Activated T-helper 9 cell treated with anti-CD3 and anti-CD28 coated beads, Interleukin-2, amount 50 U/mL, for 16 hours (primary cell): ENCODE results near the gene HIP1R.
A peak's percentile ranks its signal among the peaks of the same experiment; 100 is the strongest.
"Not testable (repeated sequence)": the region's sequence is repeated elsewhere in the genome, so short reads cannot be mapped to it uniquely, and the experiment has no call there.

Source experiments
- DNase-seq: peaks from one replicate; pipeline ENCODE4 v3.0.0-alpha.2; 2020; ENCODE audit warnings: low read depth

The HIP1R gene, protein sequence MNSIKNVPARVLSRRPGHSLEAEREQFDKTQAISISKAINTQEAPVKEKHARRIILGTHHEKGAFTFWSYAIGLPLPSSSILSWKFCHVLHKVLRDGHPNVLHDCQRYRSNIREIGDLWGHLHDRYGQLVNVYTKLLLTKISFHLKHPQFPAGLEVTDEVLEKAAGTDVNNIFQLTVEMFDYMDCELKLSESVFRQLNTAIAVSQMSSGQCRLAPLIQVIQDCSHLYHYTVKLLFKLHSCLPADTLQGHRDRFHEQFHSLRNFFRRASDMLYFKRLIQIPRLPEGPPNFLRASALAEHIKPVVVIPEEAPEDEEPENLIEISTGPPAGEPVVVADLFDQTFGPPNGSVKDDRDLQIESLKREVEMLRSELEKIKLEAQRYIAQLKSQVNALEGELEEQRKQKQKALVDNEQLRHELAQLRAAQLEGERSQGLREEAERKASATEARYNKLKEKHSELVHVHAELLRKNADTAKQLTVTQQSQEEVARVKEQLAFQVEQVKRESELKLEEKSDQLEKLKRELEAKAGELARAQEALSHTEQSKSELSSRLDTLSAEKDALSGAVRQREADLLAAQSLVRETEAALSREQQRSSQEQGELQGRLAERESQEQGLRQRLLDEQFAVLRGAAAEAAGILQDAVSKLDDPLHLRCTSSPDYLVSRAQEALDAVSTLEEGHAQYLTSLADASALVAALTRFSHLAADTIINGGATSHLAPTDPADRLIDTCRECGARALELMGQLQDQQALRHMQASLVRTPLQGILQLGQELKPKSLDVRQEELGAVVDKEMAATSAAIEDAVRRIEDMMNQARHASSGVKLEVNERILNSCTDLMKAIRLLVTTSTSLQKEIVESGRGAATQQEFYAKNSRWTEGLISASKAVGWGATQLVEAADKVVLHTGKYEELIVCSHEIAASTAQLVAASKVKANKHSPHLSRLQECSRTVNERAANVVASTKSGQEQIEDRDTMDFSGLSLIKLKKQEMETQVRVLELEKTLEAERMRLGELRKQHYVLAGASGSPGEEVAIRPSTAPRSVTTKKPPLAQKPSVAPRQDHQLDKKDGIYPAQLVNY

DNA sequence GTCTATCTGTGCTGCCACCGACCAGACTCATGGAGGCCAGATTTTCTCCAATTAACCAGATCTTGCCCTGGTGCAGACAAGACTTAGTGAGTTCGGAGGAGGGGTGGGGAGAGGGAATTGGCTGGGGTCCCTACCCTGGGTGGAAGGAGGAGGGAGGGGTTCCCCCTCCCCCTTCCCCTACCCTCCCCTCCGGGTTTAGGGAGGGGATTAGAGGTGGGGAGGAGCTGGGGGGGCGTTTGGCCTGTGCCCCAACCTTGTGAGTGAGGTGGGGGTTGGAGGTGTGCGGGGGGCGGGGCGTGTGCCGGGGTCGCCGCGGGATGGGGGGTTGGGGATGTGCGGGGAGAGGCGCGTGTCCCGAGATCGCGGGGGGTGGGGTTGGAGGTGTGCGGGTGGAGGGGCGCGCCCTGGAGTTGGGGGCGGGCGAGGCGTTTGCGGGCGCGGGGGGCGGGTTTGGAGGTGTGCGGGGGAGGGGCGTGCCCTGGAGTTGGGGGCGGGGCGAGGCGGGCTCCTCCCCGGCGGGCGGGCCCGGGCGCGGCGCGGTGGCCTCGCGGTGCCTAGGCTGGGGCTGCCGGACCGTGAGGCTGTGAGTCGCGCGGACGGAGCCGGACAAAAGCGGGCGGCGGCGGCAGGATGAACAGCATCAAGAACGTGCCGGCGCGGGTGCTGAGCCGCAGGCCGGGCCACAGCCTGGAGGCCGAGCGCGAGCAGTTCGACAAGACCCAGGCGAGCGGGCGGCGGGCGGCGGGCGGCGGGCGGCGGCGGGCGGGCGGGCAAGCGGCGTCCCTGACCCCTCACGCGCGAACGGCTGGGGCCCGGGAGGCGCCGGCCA is at the start of gene HIP1R:
Gene HIP1R (plus strand): TSS at position 537 of the 829 bp plus-strand sequence. CDS start 94 bp downstream, at position 631.
- peak; percentile 45 for DNase-seq

DNA sequence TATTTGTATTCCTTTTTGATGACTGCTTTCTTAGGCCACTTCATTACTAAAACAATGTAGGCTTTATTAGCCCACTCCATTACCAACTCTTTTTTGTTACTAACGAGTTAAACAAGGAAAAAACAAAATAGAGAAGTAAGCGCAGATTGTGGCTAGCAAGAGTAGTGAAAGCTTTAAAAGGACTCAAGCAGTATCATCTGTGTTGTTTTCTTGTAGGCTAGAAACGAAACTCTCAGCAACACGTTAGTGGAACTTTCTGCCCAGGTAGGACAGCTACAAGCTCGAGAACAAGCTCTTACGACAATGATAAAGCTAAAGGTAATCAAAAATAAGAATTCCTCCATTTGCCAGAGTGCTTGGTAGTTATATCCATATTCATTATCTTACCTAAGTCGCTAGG is 49.8 kb upstream of the HIP1R start:
- DNase-seq = no peak

DNA sequence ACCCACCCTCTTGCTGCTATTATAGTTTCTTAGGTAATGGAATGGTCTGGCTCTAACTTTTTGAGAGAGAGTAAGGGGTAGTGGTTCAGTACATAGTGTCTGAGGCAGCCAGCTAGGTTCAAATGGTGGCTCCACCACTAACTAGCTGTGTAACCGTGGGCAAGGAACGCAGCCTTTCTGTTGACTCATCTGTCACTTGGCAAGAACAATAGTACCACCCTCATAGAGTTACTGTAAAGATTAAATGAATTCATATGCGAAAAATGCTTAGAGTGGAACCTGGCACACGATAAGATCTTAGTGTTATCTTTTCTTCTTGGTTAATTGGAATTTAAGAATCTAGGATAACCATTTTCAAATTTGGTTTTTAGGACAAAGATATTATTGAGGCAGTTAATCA is 46.9 kb upstream of the HIP1R start:
- DNase-seq = no peak

DNA sequence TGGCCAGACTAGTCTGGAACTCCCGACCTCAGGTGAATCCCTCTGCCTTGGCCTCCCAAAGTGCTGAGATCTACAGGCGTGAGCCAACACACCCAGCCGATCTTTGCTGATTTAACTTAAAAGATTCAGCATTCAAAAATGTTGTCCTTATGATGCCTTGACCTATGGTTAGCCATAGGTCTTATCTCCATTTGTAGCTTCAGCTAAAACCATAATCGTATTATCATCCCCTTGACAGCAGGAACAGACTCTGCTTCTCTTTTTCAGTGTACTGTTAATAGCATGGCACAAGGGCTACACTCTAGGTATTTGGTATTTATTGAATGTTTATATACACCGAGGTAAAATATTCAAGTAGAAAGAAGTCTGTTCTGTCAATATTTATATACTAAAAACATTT is 45.6 kb upstream of the HIP1R start:
- DNase-seq = no peak

DNA sequence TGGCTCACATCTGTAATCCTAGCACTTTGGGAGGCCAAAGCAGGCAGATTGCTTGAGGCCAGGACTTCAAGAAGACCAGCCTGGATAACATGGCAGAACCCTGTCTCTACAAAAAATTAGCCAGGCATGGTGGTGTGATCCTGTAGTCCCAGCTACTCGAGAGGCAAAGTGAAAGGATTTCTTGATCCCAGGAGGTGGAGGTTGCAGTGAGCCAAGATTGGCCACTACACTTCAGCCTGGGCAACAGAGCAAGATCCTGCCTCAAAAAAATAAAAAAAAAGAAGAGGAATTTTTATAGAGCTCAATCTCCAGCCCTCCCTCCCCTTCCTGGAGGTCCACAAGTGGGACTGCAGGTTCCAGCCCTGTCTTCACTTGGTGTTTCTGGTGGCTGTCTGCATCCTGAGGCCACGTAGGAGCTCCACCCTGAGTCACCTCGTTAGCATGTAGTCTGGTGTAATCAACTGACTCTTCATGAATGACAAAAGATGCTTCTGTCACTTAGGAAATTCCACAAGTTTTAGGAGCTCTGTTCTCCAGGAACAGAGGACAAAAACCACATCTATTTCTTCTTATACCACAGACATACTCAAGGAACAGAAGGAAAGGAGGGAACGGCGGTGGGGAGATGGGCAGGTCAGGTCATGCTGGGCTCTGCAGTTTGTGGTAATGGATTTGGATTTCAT is 44.7 kb upstream of the HIP1R start:
- no peak for DNase-seq

DNA sequence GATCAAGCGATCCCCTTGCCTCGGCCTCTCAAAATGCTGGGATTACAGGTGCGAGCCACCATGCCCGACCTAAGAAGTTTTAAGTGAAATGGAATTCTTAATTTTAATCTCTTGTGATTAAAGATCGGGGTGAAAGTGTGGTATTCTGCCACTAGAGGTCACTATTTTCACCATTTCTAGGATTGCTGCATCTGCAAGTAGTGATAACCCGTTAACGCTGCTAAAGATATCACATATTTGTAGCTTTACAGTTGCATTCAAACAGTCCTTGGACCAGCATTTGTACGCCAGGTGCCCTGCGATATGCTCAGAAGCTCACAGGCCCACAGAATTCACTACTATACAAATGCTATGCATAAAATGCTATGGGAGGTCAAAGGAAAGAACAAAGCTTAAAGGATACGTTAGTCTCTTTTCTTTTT is 41.6 kb upstream of the HIP1R start:
- no peak for DNase-seq

DNA sequence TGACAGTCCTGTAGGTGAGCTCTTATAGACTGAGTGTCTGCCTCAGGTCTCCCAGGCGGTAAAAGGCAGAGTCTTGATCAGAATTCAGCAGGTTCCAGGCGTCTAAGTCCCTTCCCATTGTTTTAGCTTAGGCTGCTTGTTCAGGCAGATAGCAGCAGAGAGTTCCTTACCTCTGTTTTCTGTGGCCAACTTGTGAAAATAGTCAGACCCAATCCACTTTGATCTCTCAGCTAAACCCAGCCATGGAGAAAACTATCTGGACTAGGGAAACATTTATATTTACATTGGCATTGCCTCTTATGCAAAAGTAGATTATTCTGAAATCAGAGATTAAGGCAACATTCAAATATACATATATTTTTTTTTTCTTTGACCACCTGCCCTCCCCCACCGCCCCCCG is 39.5 kb upstream of the HIP1R start:
- DNase-seq = no peak

DNA sequence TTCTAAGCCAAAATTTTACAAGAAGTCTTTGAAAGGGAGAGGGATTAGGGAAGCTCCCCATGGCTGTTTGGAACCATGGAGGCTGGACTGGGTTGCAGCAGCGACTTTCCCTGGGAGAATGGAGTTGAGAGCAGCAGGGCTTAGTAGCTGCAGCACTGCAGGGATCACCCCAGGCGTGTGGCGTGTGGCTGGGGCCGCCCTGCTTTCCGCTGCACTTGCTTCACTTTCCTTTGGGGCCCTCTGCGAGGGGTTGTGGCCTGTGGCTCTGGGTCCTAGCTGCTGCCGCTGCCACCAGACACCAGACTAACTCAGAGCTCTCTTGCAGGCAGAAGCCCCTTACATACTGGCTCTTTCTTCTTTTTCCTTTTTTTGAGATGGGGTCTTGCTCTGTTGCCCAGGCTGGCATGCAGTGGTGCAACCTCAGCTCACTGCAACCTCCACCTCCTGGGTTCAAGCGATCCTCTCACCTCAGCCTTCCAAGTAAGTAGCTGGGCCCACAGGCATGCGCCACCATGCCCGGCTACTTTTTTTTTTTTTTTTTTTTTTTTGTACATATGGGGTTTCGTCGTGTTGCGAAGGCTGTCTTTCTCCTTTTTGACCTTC is 35.5 kb upstream of the HIP1R start:
- DNase-seq = no peak

- no peak for DNase-seq
Observed at GRCh38 chr12:122803937-122804336, 31.3 kb upstream of the HIP1R start.

DNA sequence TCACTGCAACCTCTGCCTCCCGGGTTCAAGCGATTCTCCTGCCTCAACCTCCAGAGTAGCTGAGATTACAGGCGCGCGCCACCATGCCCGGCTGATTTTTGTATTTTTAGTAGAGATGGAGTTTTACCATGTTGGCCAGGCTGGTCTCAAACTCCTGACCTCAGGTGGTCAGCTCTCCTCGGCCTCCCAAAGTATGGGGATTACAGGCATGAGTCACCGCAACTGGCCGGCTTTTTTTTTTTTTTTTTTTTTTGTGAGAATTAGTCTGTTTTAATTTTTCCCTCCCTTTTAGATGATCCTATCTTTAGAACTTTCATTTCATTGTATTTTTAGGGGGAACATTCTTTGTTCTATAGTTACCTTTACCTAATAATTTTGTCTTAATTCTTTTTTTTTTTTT is 30.3 kb upstream of the HIP1R start:
- not testable (repeated sequence) for DNase-seq

- DNase-seq = no peak
Observed at GRCh38 chr12:122807651-122808050, 27.6 kb upstream of the HIP1R start.

GRCh38 chr12:122811777-122812176 is 23.5 kb upstream of the HIP1R start:
- DNase-seq = no peak

DNA sequence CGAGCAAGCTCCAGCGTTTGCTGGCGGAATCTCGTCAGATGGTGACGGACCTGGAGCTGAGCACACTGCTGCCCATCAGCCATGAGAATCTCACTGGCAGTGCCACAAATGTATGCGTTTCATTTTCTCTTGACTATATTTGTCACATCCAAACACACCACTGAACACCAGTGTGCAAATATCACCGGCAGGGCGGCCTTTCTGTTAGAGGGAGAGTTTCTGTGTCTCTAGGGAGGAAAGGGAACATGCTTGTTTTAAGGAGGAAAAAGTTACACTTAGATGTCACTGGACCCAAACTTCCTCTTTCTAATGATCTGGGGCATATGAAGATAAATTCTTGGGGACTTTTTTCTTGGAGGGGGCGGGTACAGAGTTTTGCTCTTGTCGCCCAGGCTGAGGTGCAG is 21.9 kb upstream of the HIP1R start:
- DNase-seq = no peak

GRCh38 chr12:122819209-122819785 is 16.0 kb upstream of the HIP1R start:
- DNase-seq = no peak

- DNase-seq = no peak
Observed at GRCh38 chr12:122820138-122820537, 15.1 kb upstream of the HIP1R start.

DNA sequence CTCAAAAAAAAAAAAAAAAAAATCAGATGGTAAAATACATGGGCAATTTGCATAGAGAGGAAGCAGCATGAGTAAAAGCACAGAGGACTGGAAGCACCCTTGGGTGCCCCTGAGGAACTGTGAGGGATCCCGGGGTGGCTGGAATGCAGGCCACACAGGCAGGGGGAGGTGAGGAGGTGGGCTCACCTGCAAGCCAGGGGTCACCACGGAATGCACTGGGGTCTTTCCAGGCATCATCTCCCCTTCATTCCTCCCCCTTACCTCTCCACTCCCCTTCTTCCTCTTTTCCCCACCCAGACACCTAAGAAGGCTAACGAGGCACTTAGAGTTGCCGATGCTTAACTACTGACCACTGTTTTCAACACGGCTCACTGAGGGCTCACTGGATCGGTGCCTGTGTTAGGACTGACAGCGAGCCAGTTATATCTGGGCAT is 14.4 kb upstream of the HIP1R start:
- no peak for DNase-seq

DNA sequence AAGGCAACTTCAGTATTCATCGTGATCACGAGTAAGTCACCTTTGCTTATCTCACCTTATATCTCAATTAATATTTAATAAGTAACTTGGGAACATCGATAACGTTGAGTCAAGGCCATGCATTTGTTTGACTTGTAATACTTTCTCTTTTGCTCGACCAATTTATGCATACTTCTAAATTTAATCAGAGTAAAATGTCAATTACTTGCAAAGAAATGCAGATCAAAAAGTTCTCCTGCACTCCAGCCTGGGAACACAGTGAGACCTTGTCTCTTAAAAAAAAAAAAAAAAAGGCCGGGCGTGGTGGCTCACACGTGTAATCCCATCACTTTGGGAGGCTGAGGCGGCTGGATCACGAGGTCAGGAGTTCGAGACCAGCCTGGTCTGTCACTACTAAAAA is 11.8 kb upstream of the HIP1R start:
- no peak for DNase-seq

DNA sequence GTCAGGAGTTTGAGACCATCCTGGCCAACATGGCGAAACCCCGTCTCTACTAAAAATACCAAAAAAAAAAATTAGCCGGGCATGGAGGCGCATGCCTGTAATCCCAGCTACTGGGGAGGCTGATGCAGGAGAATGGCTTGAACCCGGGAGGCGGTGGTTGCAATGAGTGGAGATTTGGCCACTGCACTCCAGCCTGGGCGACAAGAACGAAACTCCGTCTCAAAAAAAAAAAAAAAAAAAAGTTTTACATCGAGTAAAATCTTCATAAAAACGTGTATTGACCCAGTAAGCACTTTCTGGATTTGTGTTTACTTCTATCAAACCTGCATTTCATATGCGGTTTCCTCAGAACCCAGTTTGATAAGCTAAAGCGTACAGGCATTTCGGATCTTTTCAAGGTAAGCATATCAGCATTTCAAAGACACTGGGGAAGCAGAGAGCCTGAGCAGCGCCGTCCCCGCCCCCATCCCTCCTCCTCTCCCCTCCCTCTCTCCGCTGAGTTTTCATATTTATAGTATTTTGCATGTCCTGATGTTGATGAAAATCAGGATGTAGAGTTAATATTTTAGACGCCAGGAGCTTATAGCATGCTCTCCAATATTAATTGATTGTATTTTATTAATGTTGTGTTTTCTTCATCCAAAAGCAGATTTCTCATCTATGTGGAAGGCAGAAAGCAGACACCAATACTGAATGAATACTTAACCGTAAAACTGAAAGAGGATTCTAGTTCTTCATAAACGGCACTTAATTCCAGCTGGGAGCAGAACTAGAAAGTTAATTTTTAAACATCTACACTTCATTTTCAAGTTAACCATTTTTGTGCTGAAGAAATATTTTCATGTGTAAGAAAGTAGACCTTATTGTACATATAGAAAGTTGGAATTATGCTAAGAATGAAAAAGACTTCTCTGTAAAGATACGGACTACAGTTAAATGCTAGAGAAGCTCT is 9.2 kb upstream of the HIP1R start:
- DNase-seq = no peak

DNA sequence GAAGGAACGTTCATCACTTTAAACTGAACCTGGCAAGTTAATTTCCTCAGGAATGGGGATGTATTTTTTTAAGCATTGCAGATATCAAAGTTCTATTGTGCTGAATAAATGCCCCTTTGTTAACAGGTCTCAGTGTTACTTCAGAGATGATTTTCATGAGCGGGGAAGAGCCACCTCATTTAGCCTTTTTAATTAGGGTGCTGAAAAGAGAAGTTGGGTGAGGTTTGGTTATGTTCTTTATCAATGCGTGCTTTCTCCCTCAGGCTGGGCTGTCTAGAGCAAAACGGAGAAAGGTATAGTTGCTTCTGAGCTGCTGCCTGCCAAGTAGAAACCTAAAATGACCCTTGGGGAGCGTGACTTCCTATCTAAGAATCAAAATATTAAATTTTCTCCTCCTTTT is 8.0 kb upstream of the HIP1R start:
- no peak for DNase-seq
